SK-N-MC (cell line): ENCODE results near the gene HOXB4.

Experiments
- EZH2 ChIP-seq: fragments of 200-600 bp; sonication (generic); IDR thresholded peaks from one replicate; pipeline ENCODE4 v1.6.1; 2017; ENCODE audit warnings: antibody characterized with exemption
- FOXP2 ChIP-seq: optimal IDR thresholded peaks from 2 replicates; pipeline ENCODE3; 2011; ENCODE audit warnings: mild to moderate bottlenecking, moderate library complexity; ENCODE audit not compliant: insufficient read depth; ENCODE audit errors: extremely low read length, control extremely low read depth
- POLR2AphosphoS5 ChIP-seq: IDR thresholded peaks from 2 replicates; pipeline ENCODE4 v1.6.1; 2012; ENCODE audit warnings: mild to moderate bottlenecking, low read depth, low read length, borderline replicate concordance

- TF ChIP-seq POLR2AphosphoS5 (no peak), EZH2 (no peak), FOXP2 (no peak)
Measured at GRCh38 chr17:48541036-48541576, 37.0 kb downstream of the HOXB4 start.
